Stomach (tissue), 9 donors: ENCODE data around the gene WNK1. TPM values are rescaled to one million over a fixed set of nuclear protein-coding genes. Genes with fewer than 3 reads are reported as not detected.
"Not testable (repeated sequence)": the region's sequence is repeated elsewhere in the genome, so short reads cannot be mapped to it uniquely, and the experiment has no call there.

Experiments used
- DNase-seq, 2 donors: peaks; one replicate each; pipeline versions ENCODE4 v3.0.0 to v3.0.0-alpha.2; 2013 to 2019
- H3K27ac ChIP-seq, 5 donors: fragments of 200-600 bp in 4 of 5; sonication (generic) in 4 of 5; one replicate each; pipeline ENCODE4 v1.5.1; 2013 to 2019; ENCODE audit warnings: mild to moderate bottlenecking in 1 of 5, moderate library complexity in 1 of 5
- H3K27me3 ChIP-seq, 3 donors: fragments of 200-600 bp; sonication (generic); one replicate each; pipeline ENCODE4 v1.5.1; 2017 to 2019; ENCODE audit warnings: mixed run types in 1 of 3
- H3K36me3 ChIP-seq, 4 donors: fragments of 200-600 bp; sonication (generic); 1 replicate in 3 of 4; 2 replicates in 1 of 4; pipeline ENCODE4 v1.5.1; 2016 to 2019
- H3K4me1 ChIP-seq, 4 donors: fragments of 200-600 bp; sonication (generic); one replicate each; pipeline ENCODE4 v1.5.1; 2016 to 2019
- H3K4me3 ChIP-seq, 4 donors: fragments of 200-600 bp; sonication (generic) in 3 of 4; one replicate each; pipeline ENCODE4 v1.5.1; 2016 to 2019; ENCODE audit warnings: mild to moderate bottlenecking in 1 of 4
- H3K9me3 ChIP-seq, 4 donors: fragments of 200-600 bp; sonication (generic); one replicate each; pipeline ENCODE4 v1.5.1; 2016 to 2019
- CTCF ChIP-seq, 7 experiments: fragments of 450-650 bp in 4 of 7; fragments of 200-600 bp in 3 of 7; sonication (generic) in 3 of 7; IDR thresholded peaks; one replicate each; pipeline ENCODE4 v1.5.1; 2016 to 2019; ENCODE audit warnings: antibody characterized with exemption in 7 of 7, control low read depth in 2 of 7, mild to moderate bottlenecking in 1 of 7
- EP300 ChIP-seq: sonication (generic); formaldehyde crosslinking; IDR thresholded peaks from one replicate; pipeline ENCODE4 v1.6.1; 2017; ENCODE audit warnings: antibody characterized with exemption
- POLR2A ChIP-seq, 4 donors: fragments of 450-650 bp; IDR thresholded peaks; one replicate each; pipeline ENCODE4 v1.6.1; 2016; ENCODE audit warnings: antibody characterized with exemption in 4 of 4, control low read depth in 2 of 4, mild to moderate bottlenecking in 1 of 4, moderate library complexity in 1 of 4
- POLR2AphosphoS5 ChIP-seq, 3 donors: sonication (generic); formaldehyde crosslinking; IDR thresholded peaks; one replicate each; pipeline ENCODE4 v1.6.1; 2016; ENCODE audit warnings: antibody characterized with exemption in 3 of 3
- WGBS, 5 donors: extraction: QIAGEN DNeasy Blood & Tissue Kit in 3 of 5; methylation state at CpG; one replicate each; pipeline versions ENCODE4 v1.1.5 to v1.1.7; 2013 to 2018; 5-methylcytosine and 5-hydroxymethylcytosine counted together
- intact Hi-C: fragments of 100-400 bp; cut with DNase I; formaldehyde crosslinking; loops from one replicate; pipeline ENCODE4 v1.15.1; 2023; ENCODE audit warnings: low total_unique reads
- polyA plus RNA-seq, 3 donors: library from polyadenylated mRNA; stranded (reverse); fragments of 200-250 nt; gene quantifications; one replicate each; pipeline ENCODE4 v1.2.3, GENCODE V29; 2013
- total RNA-seq, 5 donors: library from RNA; depleted of rRNA; stranded (reverse); fragments of >200 nt; gene quantifications; one replicate each; pipeline versions ENCODE4 v1.1.0 to v1.2.3, GENCODE V29; 2014 to 2016
- donor health status: healthy with polysubstance abuse.
- donor health status: Bipolar disorder and iron deficiency.
- donor health status: healthy.

Gene WNK1
- total and polyA plus RNA-seq, 8 donors = 13.2 to 192 (median 84.5) TPM

GRCh38 chr12:772056-772697, 19.8 kb downstream of the WNK1 start:
- Histone ChIP-seq H3K36me3 (no peaks in the 10 kb centered on the region), H3K4me3 (no peak overlapping the region), H3K4me1 (peaks cover 24 to 96% (median 65%) of the 10 kb centered on the region in 4 donors), H3K27me3 (no peaks in the 10 kb centered on the region), H3K9me3 (no peaks in the 10 kb centered on the region), H3K27ac (no peak overlapping the region)
- intact Hi-C loops = no loop called here
- 58 to 67% (median 62%) methylated on average over 5 of the region's 5 CpGs for WGBS, 5 donors
- no peak for DNase-seq
- no peak for TF ChIP-seq POLR2A (IDR thresholded peaks at IDR 0.05)
- TF ChIP-seq CTCF (IDR thresholded peaks at IDR 0.05) = no peak
- no peak for TF ChIP-seq POLR2AphosphoS5 (IDR thresholded peaks at IDR 0.05)
- TF ChIP-seq EP300 = no peak

DNA sequence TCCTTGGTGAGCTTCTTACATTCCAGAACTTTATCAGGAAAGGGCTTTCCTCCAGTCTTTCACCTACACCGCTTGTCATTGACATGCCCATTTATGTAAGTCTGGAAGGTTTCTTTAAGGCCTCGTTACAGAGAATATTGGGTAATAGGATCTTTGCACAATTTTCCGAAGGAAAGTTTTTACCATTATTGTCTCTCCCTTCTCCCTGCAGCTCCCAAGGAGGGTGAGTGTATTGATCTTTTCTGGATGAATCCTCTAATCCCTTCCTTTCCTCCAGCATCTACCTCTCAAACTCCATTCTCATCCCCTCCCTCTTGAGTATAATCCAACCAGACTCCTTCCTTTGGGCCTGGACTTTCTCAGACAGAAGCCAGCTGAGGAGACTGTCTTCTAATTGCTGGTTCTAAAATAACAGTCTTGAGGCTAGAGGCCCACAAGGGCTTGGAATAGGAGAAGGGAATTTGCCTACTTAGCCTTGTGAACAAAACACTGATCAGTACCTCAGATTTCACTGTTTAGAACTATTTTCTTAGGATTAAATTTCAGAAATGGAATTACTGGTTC, 21.8 kb downstream of the WNK1 start:
- Histone ChIP-seq H3K4me1 (peaks cover 36 to 98% (median 71%) of the 10 kb centered on the region in 4 donors), H3K36me3 (no peaks in the 10 kb centered on the region), H3K4me3 (no peak overlapping the region), H3K9me3 (no peaks in the 10 kb centered on the region), H3K27me3 (no peaks in the 10 kb centered on the region), H3K27ac (peak overlapping the region in 2 of 5 donors; percentile 16 to 40)
- TF ChIP-seq EP300 (no peak), POLR2AphosphoS5 (IDR thresholded peaks at IDR 0.05) (no peak), POLR2A (IDR thresholded peaks at IDR 0.05) (no peak), CTCF (IDR thresholded peaks at IDR 0.05) (no peak)
- DNase-seq = peak in 1 of 2 donors; percentile 32
- intact Hi-C loops = no loop called here
- 45 to 59% (median 46%) methylated on average over 3 of the region's 3 CpGs for WGBS, 5 donors

GRCh38 chr12:775973-776771, 23.8 kb downstream of the WNK1 start:
- 82 to 91% (median 88%) methylated on average over 15 of the region's 15 CpGs for WGBS, 5 donors
- H3K9me3 ChIP-seq, H3K4me3 ChIP-seq, H3K36me3 ChIP-seq, DNase-seq, intact Hi-C loops, H3K27me3 ChIP-seq: not testable (repeated sequence)
- Histone ChIP-seq H3K27ac (peak overlapping the region in 1 of 5 donors; percentile 24), H3K4me1 (peaks cover 41 to 100% (median 77%) of the 10 kb centered on the region in 4 donors)

DNA sequence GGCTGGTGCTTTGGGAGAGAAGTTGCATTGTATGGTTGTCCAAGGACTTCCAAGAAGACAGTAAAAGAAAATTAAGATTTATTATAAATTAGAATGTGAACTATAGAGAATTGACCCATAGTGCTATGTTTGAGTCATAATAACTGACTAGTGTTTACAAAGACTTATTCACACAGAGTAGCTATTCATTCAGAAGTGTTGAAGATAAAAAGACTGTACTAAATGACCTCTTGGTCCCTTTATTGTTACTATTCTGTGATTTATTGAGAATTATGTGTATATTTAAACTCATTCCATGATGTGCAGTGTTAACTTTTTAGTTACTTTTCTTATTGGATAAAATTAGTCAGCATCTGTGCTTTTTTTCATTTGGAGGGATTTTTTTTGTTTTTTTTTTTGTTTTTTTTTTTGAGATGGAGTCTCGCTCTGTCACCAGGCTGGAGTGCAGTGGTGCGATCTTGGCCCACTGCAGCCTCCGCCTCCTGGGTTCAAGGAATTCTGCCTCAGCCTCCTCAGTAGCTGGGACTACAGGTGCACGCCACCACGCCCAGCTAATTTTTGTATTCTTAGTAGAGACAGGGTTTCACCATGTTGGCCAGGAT, 24.5 kb downstream of the WNK1 start:
- H3K4me3 ChIP-seq, intact Hi-C loops, DNase-seq, H3K27me3 ChIP-seq, H3K36me3 ChIP-seq, H3K9me3 ChIP-seq: not testable (repeated sequence)
- peak overlapping the region in 1 of 5 donors; percentile 24 for H3K27ac ChIP-seq
- peaks cover 41 to 100% (median 74%) of the 10 kb centered on the region in 4 donors for H3K4me1 ChIP-seq
- 89 to 100% (median 96%) methylated on average over 5 of the region's 5 CpGs for WGBS, 5 donors

- no peaks in the 10 kb centered on the region for H3K36me3 ChIP-seq
- H3K27ac ChIP-seq = no peak overlapping the region
- H3K4me1 ChIP-seq = peaks cover 41 to 100% (median 74%) of the 10 kb centered on the region in 4 donors
- no peaks in the 10 kb centered on the region for H3K27me3 ChIP-seq
- H3K4me3 ChIP-seq = no peak overlapping the region
- no peaks in the 10 kb centered on the region for H3K9me3 ChIP-seq
- no peak for TF ChIP-seq POLR2A (IDR thresholded peaks at IDR 0.05)
- TF ChIP-seq CTCF (IDR thresholded peaks at IDR 0.05) = no peak
- TF ChIP-seq EP300 = no peak
- TF ChIP-seq POLR2AphosphoS5 (IDR thresholded peaks at IDR 0.05) = no peak
- 29 to 56% (median 45%) methylated on average over 3 of the region's 3 CpGs for WGBS, 5 donors
- intact Hi-C loops = no loop called here
- DNase-seq = no peak
Measured at GRCh38 chr12:777550-778047, 25.2 kb downstream of the WNK1 start.
